Endodermal cell (in vitro differentiated cells): ENCODE results near the gene CLTCL1. TPM values are rescaled to one million over a fixed set of nuclear protein-coding genes. Genes with fewer than 3 reads are reported as not detected.

Experiments used
- DNase-seq: peaks from one replicate; pipeline ENCODE4 v3.0.0-alpha.2; 2017
- H3K27ac ChIP-seq: 2 replicates; pipeline ENCODE4 v1.5.1; 2013; ENCODE audit warnings: mild to moderate bottlenecking, low read depth, low read length, moderate library complexity
- H3K27me3 ChIP-seq: 2 replicates; pipeline ENCODE4 v1.6.1; 2013; ENCODE audit warnings: mild to moderate bottlenecking, low read length, moderate library complexity; ENCODE audit not compliant: insufficient read depth, control insufficient read depth, poor library complexity, severe bottlenecking
- H3K36me3 ChIP-seq: 2 replicates; pipeline ENCODE4 v1.7.0; 2013; ENCODE audit warnings: mild to moderate bottlenecking, low read length, moderate library complexity; ENCODE audit not compliant: control insufficient read depth, insufficient read depth
- H3K4me1 ChIP-seq: one replicate; pipeline ENCODE4 v1.7.0; 2013; ENCODE audit warnings: low read length; ENCODE audit not compliant: control insufficient read depth, insufficient read depth
- H3K4me3 ChIP-seq: 2 replicates; pipeline ENCODE4 v1.5.1; 2013; ENCODE audit warnings: mild to moderate bottlenecking, low read length, moderate library complexity
- H3K9ac ChIP-seq: 2 replicates; pipeline ENCODE4 v1.6.1; 2013; ENCODE audit warnings: mild to moderate bottlenecking, low read length, moderate library complexity; ENCODE audit not compliant: poor library complexity, severe bottlenecking; ENCODE audit errors: extremely low read depth
- H3K9me3 ChIP-seq: 2 replicates; pipeline ENCODE4 v1.6.1; 2013; ENCODE audit warnings: mild to moderate bottlenecking, low read length, moderate library complexity; ENCODE audit not compliant: control insufficient read depth
- H3K27ac Mint-ChIP-seq: 2 replicates; pipeline ENCODE4 v1.8.0; 2020; ENCODE audit warnings: mixed read lengths
- H3K27me3 Mint-ChIP-seq: 2 replicates; pipeline ENCODE4 v1.8.0; 2021; ENCODE audit warnings: mild to moderate bottlenecking, mixed read lengths; ENCODE audit not compliant: insufficient read depth
- H3K36me3 Mint-ChIP-seq: 2 replicates; pipeline ENCODE4 v1.8.0; 2020; ENCODE audit warnings: low read depth, mixed read lengths
- H3K4me1 Mint-ChIP-seq: 2 replicates; pipeline ENCODE4 v1.8.0; 2020; ENCODE audit warnings: mixed read lengths
- H3K4me3 Mint-ChIP-seq: 2 replicates; pipeline ENCODE4 v1.8.0; 2020; ENCODE audit warnings: mild to moderate bottlenecking, moderate library complexity, mixed read lengths
- H3K9me3 Mint-ChIP-seq: 2 replicates; pipeline ENCODE4 v1.8.0; 2020; ENCODE audit warnings: mild to moderate bottlenecking, mixed read lengths
- CTCF ChIP-seq: fragments of 200-600 bp; sonication (generic); conservative IDR thresholded peaks from 2 replicates; pipeline ENCODE4 v1.5.0; 2021; ENCODE audit warnings: antibody characterized with exemption, mild to moderate bottlenecking
- WGBS, 2 experiments: methylation state at CpG; one replicate each; pipeline versions ENCODE4 v1.1.5 to v1.1.7; 2013; ENCODE audit warnings: missing lambda C conversion rate in 2 of 2, mixed read lengths in 1 of 2; ENCODE audit not compliant: insufficient coverage in 1 of 2, insufficient read length in 1 of 2; 5-methylcytosine and 5-hydroxymethylcytosine counted together
- total RNA-seq, 2 donors: library from RNA; stranded (reverse); fragmentation: NEBNext Ultra II Directional in 1 of 2; extraction: Animal tissue kit (Norgen Biotek cat#: 25700) in 1 of 2; gene quantifications; 2 replicates in 1 of 2; 3 replicates in 1 of 2; pipeline ENCODE4 v1.2.1, GENCODE V29; 2021

The CLTCL1 gene
- total RNA-seq, 2 donors from 2014 or later, result 11.8 to 14.4 TPM

GRCh38 chr22:19134874-19135273 lies 156.6 kb downstream of the CLTCL1 start:
- H3K4me1 Mint-ChIP-seq, result no peaks in the 10 kb centered on the region
- no peak for DNase-seq
- H3K4me3 ChIP-seq, result no peak overlapping the region
- 97% methylated on average over 9 to 18 of the region's 18 CpGs for WGBS, 2 experiments
- H3K36me3 ChIP-seq, result peaks cover 45% of the 10 kb centered on the region
- H3K27me3 ChIP-seq, result no peaks in the 10 kb centered on the region
- H3K4me3 Mint-ChIP-seq, result no peak overlapping the region
- H3K4me1 ChIP-seq, result no peaks in the 10 kb centered on the region
- no peak overlapping the region for H3K9ac ChIP-seq
- peaks cover 53% of the 10 kb centered on the region for H3K36me3 Mint-ChIP-seq
- no peak overlapping the region for H3K27ac ChIP-seq
- no peaks in the 10 kb centered on the region for H3K9me3 Mint-ChIP-seq
- H3K27me3 Mint-ChIP-seq, result no peaks in the 10 kb centered on the region
- no peak overlapping the region for H3K27ac Mint-ChIP-seq
- TF ChIP-seq CTCF, result no peak
- H3K9me3 ChIP-seq, result no peaks in the 10 kb centered on the region

GRCh38 chr22:19134176-19134831 lies 157.2 kb downstream of the CLTCL1 start:
- no peak for TF ChIP-seq CTCF
- Histone ChIP-seq H3K4me3 (no peak overlapping the region), H3K27me3 (no peaks in the 10 kb centered on the region), H3K4me1 (no peaks in the 10 kb centered on the region), H3K27ac (no peak overlapping the region), H3K9me3 (no peaks in the 10 kb centered on the region), H3K36me3 (peaks cover 40% of the 10 kb centered on the region), H3K9ac (no peak overlapping the region)
- H3K36me3 Mint-ChIP-seq, result peaks cover 47% of the 10 kb centered on the region
- H3K27me3 Mint-ChIP-seq, result no peaks in the 10 kb centered on the region
- 94 to 97% methylated on average over 9 to 21 of the region's 21 CpGs for WGBS, 2 experiments
- DNase-seq, result no peak
- no peak overlapping the region for H3K27ac Mint-ChIP-seq
- H3K4me1 Mint-ChIP-seq, result no peaks in the 10 kb centered on the region
- no peaks in the 10 kb centered on the region for H3K9me3 Mint-ChIP-seq
- no peak overlapping the region for H3K4me3 Mint-ChIP-seq

GRCh38 chr22:19133561-19133960 lies 158.0 kb downstream of the CLTCL1 start:
- DNase-seq, result no peak
- Histone ChIP-seq H3K36me3 (peaks cover 32% of the 10 kb centered on the region), H3K9ac (no peak overlapping the region), H3K4me1 (no peaks in the 10 kb centered on the region), H3K27ac (no peak overlapping the region), H3K4me3 (no peak overlapping the region), H3K9me3 (no peaks in the 10 kb centered on the region), H3K27me3 (no peaks in the 10 kb centered on the region)
- Mint-ChIP-seq H3K9me3 (no peaks in the 10 kb centered on the region), H3K4me1 (no peaks in the 10 kb centered on the region), H3K27me3 (no peaks in the 10 kb centered on the region), H3K27ac (no peak overlapping the region), H3K4me3 (no peak overlapping the region), H3K36me3 (peaks cover 42% of the 10 kb centered on the region)
- no peak for TF ChIP-seq CTCF
- 92 to 94% methylated on average over 2 to 13 of the region's 13 CpGs for WGBS, 2 experiments
